ENCODE measurements around the gene PRAMEF27.
"Not testable (repeated sequence)": the region's sequence is repeated elsewhere in the genome, so short reads cannot be mapped to it uniquely, and the experiment has no call there.

PRAMEF27 gene

DNA sequence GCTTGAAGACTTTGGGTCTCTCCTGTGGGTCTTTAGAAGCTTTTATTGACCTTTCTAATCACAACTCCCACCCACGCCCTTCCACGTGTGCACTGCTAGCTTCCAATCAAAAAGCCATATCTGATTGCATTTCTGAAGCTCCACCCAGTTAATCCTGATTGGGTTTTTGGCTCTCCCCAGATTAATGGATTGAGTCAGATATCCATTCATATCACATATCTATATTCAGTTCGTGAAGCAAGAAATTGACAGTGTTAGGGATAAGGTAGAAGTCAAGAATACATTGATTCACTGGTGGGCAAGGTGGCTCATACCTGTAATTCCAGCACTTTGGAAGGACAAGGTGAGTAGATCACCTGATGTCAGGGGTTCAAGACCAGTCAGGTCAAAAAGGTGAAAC, at the start of gene PRAMEF27:
Gene PRAMEF27 (minus strand): TSS at position 101 of the 400 bp plus-strand sequence. CDS start 2,916 bp downstream, outside the sequence.
- not testable (repeated sequence) for DNase-seq

- DNase-seq, result not testable (repeated sequence)
These were observed 14.1 kb upstream of the PRAMEF27 start, which contains the start of gene PRAMEF25 for GRCh38 chr1:13070474-13070873. TSS of gene PRAMEF25 (plus strand) at chr1:13070774. CDS start at chr1:13073694, 2,920 bp downstream.

DNA sequence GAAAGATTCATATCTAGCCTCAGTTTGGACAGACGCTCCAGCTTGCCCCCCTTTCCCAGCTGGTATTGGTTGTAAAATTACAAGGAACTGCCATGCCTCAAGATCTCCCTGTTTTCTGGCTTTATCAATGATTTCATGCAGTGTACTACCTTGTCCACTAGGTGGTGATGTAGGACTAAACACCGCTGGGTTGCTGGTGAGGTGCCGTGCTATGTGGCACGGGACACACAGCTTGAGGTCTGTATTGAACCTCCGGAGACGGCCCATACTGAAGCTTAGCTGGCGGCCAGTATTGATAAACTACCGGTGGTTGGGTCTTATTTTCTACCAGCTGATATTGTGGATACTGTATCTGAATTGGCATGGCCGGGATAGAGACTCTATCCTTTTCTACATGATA, 36.5 kb downstream of the PRAMEF27 start:
- not testable (repeated sequence) for DNase-seq

DNA sequence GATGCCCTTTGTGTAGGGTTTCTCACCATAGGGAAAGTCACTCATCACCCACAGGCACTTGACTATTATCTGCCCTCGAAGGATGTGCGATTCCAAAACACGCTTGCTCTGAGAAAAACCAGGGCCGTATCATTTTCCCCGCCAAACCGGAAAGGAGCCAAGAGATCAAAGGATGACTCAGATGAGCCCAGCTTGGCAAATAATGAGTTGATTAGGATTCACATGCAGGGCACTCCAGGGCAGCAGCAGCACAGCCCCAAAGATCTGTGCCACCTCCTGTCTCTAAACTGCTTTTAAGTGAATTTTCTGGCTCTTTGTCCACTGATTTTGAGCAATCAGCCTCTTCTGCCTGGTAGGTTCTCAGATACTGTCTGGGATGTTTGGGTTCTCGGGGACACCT, 44.4 kb downstream of the PRAMEF27 start:
- not testable (repeated sequence) for DNase-seq

DNA sequence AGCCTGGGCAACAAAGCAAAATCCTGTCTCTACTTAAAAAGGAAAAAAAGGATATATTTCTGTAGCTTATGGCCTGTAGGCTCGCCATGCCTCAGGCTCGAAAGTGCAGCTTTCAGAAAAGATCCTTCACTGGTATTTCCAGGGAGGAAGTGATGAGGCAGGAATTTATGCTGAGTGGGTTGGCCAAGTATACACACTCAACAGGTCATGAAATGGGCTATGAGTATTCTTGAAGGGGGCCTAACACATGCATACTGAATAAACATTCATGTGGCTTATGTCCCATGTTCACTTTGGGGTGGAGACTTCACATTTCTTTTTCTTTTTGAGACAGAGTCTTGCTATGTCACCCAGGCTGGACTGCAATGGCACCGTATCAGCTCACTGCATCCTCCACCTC, 47.0 kb downstream of the PRAMEF27 start:
- not testable (repeated sequence) for DNase-seq

GRCh38 chr1:13005732-13006131, 50.6 kb downstream of the PRAMEF27 start:
- DNase-seq, result not testable (repeated sequence)

Data from stimulated activated CD4-positive, alpha-beta T cell treated with anti-CD3 and anti-CD28 coated beads, Interleukin-1b, Interleukin-23, amount 100 ng/mL, for 48 hours (primary cell).